ENCODE measurements around the gene MYCT1.

Gene MYCT1

GRCh38 chr6:152721956-152722355, 24.3 kb downstream of the MYCT1 start:
- no peak for DNase-seq (ENCODE audit: low read depth in 2 of 2)

GRCh38 chr6:152723398-152723797, 25.7 kb downstream of the MYCT1 start:
- DNase-seq (ENCODE audit: low read depth in 2 of 2): no peak

GRCh38 chr6:152726313-152726712, 28.6 kb downstream of the MYCT1 start:
- no peak for DNase-seq (ENCODE audit: low read depth in 2 of 2)

DNA sequence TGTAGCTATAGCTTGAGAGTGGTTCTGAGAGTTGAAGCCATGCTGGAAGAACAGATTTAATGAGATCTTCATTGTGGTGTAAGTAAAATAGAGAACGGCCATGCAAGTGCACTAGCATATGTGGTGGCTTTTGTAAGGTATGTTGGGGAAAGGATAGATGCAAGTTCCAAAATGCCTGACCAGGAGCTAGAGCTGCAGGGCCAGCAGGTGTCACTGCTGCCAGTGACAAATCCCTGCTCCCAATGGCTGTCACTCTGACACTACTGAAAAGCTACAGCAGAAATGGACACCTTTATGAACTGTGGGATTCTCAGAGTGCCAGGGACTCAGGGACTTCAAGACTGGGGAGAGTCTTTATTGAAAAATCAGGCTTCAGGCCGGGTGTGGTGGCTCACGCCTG, 29.8 kb downstream of the MYCT1 start:
- no peak for DNase-seq (ENCODE audit: low read depth in 2 of 2)

DNA sequence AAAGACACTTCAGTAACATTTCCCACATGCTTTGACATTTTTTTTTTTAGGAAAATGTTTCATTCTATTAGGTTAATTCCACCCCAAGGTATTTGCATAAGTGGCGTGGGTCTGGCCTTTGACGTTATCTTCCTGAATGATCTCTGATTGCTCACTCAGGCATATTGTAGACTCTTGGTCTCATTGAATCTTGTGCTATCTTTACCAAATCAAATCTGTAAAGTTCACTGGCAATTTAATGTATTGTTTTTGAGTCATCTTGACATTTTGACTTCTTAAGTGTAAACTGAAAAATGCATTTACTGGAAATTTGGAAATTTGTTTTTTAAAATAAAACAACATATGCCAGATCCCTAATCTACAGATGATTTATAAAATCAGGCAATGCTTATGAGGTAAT, 36.9 kb downstream of the MYCT1 start:
- no peak for DNase-seq (ENCODE audit: low read depth in 2 of 2)

GRCh38 chr6:152736687-152737273, 39.1 kb downstream of the MYCT1 start:
- DNase-seq (ENCODE audit: low read depth in 2 of 2): no peak

DNA sequence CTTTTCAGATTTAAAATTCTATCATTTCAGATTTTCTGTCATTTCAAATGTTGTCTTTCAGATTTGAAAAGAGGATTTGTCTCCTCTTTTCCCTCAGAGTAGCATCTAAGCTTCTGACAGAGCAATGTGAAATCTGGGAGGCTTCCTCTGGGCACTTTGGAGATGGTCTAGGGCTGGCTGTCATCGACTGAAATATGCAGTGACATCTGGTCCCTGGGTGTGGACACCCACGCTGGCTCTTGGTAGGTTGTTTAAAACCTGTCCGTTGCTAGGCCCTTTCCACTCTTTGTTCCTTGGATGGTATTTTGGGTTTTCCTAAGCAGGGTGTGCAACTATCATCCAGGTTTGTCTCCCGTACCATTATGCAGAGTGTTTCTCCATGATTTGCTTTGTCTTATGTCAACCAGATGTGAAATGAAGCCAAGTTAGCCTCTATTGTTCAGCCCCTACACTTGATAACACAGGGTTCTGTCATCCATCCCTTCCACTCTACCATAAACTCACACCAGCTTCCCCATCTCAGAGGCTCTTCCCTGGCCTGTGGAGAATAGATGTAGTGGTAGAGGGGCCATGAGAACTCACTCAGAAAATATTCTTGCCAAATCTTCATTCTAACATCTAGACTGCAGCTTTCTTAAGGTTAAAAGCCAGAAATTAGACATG, 47.9 kb downstream of the MYCT1 start:
- no peak for DNase-seq (ENCODE audit: low read depth in 2 of 2)

- DNase-seq (ENCODE audit: low read depth in 2 of 2): no peak
Observed at GRCh38 chr6:152746172-152746553, 48.5 kb downstream of the MYCT1 start.

GRCh38 chr6:152748843-152749242, 51.1 kb downstream of the MYCT1 start:
- no peak for DNase-seq (ENCODE audit: low read depth in 2 of 2)

- no peak for DNase-seq (ENCODE audit: low read depth in 2 of 2)
Observed at GRCh38 chr6:152749336-152749735, 51.6 kb downstream of the MYCT1 start.

- DNase-seq (ENCODE audit: low read depth in 2 of 2): no peak
Observed at GRCh38 chr6:152750694-152751093, 53.0 kb downstream of the MYCT1 start, which contains the start of gene VIP. Gene VIP (plus strand): TSS chr6:152750797. CDS start chr6:152752178, 1,381 bp downstream.

- no peak for DNase-seq (ENCODE audit: low read depth in 2 of 2)
Observed at GRCh38 chr6:152765331-152765730, 67.6 kb downstream of the MYCT1 start.

DNA sequence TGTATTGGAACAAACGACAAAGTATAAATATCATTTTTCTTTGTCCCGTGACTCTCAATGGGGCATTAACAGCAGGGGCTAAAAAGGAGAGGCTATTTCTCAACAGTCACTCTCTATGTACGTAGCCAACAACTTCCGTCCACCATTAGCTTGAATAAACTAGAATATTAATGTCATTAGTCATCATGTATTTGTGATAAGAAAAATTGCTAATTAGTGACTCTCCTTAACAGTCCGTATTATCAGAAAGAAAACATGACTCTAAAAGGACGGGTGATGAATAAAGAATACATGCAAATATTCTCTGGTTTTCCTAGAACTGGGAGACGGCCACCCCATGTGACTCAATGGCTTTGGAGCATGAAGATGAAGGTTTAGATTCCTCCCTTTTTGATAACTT, 71.5 kb downstream of the MYCT1 start:
- DNase-seq (ENCODE audit: low read depth in 2 of 2): no peak

DNA sequence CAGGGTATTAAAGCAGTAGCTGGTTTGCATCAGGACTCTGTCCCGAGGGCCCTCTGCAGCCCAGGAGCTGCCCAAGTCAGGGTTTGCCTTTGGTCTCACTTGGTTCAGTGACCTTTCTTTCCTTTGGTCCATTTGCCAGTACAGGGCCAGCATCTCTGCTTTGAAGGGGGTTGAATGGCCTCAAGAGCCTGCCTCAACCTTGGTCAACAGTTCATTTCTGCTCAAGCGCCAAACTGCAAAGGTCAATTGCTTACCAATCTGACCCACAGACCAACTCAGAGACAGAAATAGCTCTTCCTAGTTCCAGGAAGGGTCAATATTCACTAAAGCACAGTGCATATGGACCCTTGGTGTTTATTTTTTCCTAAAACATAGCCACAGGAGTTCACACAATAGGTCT, 72.3 kb downstream of the MYCT1 start:
- no peak for DNase-seq (ENCODE audit: low read depth in 2 of 2)

GRCh38 chr6:152771061-152771687, 73.5 kb downstream of the MYCT1 start:
- no peak for DNase-seq (ENCODE audit: low read depth in 2 of 2)
